NT2/D1 (cell line): ENCODE results near the gene EPB41L4A.
"Not testable (repeated sequence)": the region's sequence is repeated elsewhere in the genome, so short reads cannot be mapped to it uniquely, and the experiment has no call there.

Experiments
- DNase-seq: peaks from one replicate; pipeline ENCODE4 v3.0.0-alpha.2; 2011; ENCODE audit warnings: low read depth, low spot score
- H3K27me3 ChIP-seq: 2 replicates; pipeline ENCODE4 v1.6.0; 2011; ENCODE audit warnings: mild to moderate bottlenecking; ENCODE audit not compliant: insufficient read length, insufficient read depth
- H3K36me3 ChIP-seq: 2 replicates; pipeline ENCODE4 v1.6.1; 2011; ENCODE audit warnings: mild to moderate bottlenecking, low read length, mixed read lengths; ENCODE audit not compliant: insufficient read depth, insufficient read length
- H3K4me1 ChIP-seq: 2 replicates; pipeline ENCODE4 v1.5.1; 2011; ENCODE audit not compliant: insufficient read depth, insufficient read length
- H3K4me3 ChIP-seq: 2 replicates; pipeline ENCODE4 v1.5.1; 2011; ENCODE audit warnings: low read depth; ENCODE audit not compliant: insufficient read length
- H3K9ac ChIP-seq: 2 replicates; pipeline ENCODE4 v1.6.0; 2011; ENCODE audit warnings: low read depth; ENCODE audit not compliant: insufficient read length
- H3K9me3 ChIP-seq: 2 replicates; pipeline ENCODE4 v1.5.1; 2011; ENCODE audit warnings: mild to moderate bottlenecking, low read length; ENCODE audit not compliant: insufficient read depth
- SUZ12 ChIP-seq: IDR thresholded peaks from 2 replicates; pipeline ENCODE4 v1.6.1; 2011; ENCODE audit not compliant: insufficient read length, insufficient read depth; ENCODE audit errors: extremely low read depth
- YY1 ChIP-seq: IDR thresholded peaks from 2 replicates; pipeline ENCODE4 v1.6.1; 2011; ENCODE audit not compliant: insufficient read length, insufficient read depth
- ZNF274 ChIP-seq: IDR thresholded peaks from 2 replicates; pipeline ENCODE4 v1.6.1; 2011; ENCODE audit warnings: mild to moderate bottlenecking, low read depth, low read length

EPB41L4A gene

GRCh38 chr5:112372543-112372942, 46.5 kb downstream of the EPB41L4A start:
- Histone ChIP-seq H3K36me3 (no peaks in the 10 kb centered on the region), H3K27me3 (no peaks in the 10 kb centered on the region), H3K9me3 (no peaks in the 10 kb centered on the region), H3K9ac (no peak overlapping the region), H3K4me1 (no peaks in the 10 kb centered on the region), H3K4me3 (no peak overlapping the region)
- TF ChIP-seq YY1 (no peak), ZNF274 (no peak), SUZ12 (no peak)
- no peak for DNase-seq

GRCh38 chr5:112371067-112371466, 48.0 kb downstream of the EPB41L4A start:
- DNase-seq = no peak
- H3K4me1 ChIP-seq = no peaks in the 10 kb centered on the region
- H3K27me3 ChIP-seq = no peaks in the 10 kb centered on the region
- H3K9me3 ChIP-seq = no peaks in the 10 kb centered on the region
- no peak for TF ChIP-seq SUZ12
- TF ChIP-seq YY1 = no peak
- no peak for TF ChIP-seq ZNF274
- no peak overlapping the region for H3K4me3 ChIP-seq
- no peak overlapping the region for H3K9ac ChIP-seq
- H3K36me3 ChIP-seq = no peaks in the 10 kb centered on the region

- Histone ChIP-seq H3K9ac (no peak overlapping the region), H3K9me3 (no peaks in the 10 kb centered on the region), H3K4me1 (no peaks in the 10 kb centered on the region), H3K36me3 (no peaks in the 10 kb centered on the region), H3K4me3 (no peak overlapping the region), H3K27me3 (no peaks in the 10 kb centered on the region)
- TF ChIP-seq ZNF274 (no peak), SUZ12 (no peak), YY1 (no peak)
- no peak for DNase-seq
These were observed 51.7 kb downstream of the EPB41L4A start for GRCh38 chr5:112367400-112367799.

GRCh38 chr5:112366987-112367386, 52.1 kb downstream of the EPB41L4A start:
- TF ChIP-seq ZNF274 = no peak
- TF ChIP-seq YY1 = no peak
- TF ChIP-seq SUZ12 = no peak
- Histone ChIP-seq H3K9me3 (no peaks in the 10 kb centered on the region), H3K27me3 (no peaks in the 10 kb centered on the region), H3K4me3 (no peak overlapping the region), H3K4me1 (no peaks in the 10 kb centered on the region), H3K36me3 (no peaks in the 10 kb centered on the region), H3K9ac (no peak overlapping the region)
- DNase-seq = no peak

GRCh38 chr5:112360740-112361139, 58.3 kb downstream of the EPB41L4A start:
- not testable (repeated sequence) for H3K9me3 ChIP-seq, H3K9ac ChIP-seq, H3K27me3 ChIP-seq, DNase-seq, H3K4me1 ChIP-seq, H3K36me3 ChIP-seq, H3K4me3 ChIP-seq

GRCh38 chr5:112356178-112356956, 62.7 kb downstream of the EPB41L4A start:
- Histone ChIP-seq H3K27me3 (no peaks in the 10 kb centered on the region), H3K4me3 (no peak overlapping the region), H3K9me3 (no peaks in the 10 kb centered on the region), H3K36me3 (no peaks in the 10 kb centered on the region), H3K4me1 (no peaks in the 10 kb centered on the region), H3K9ac (no peak overlapping the region)
- no peak for TF ChIP-seq ZNF274
- no peak for TF ChIP-seq SUZ12
- TF ChIP-seq YY1 = no peak
- no peak for DNase-seq

GRCh38 chr5:112355058-112355685, 63.9 kb downstream of the EPB41L4A start:
- H3K4me1 ChIP-seq = no peaks in the 10 kb centered on the region

More at GRCh38 chr5:112355058-112355685, 63.9 kb downstream of the EPB41L4A start:
- no peak overlapping the region for H3K4me3 ChIP-seq
- H3K9ac ChIP-seq = no peak overlapping the region
- no peaks in the 10 kb centered on the region for H3K27me3 ChIP-seq
- no peak for DNase-seq
- H3K9me3 ChIP-seq = no peaks in the 10 kb centered on the region
- no peaks in the 10 kb centered on the region for H3K36me3 ChIP-seq
- TF ChIP-seq ZNF274 (no peak), YY1 (no peak), SUZ12 (no peak)
